ENCODE data around the gene DDX42.

- no peak for TF ChIP-seq CTCF (IDR thresholded peaks at IDR 0.05)
- no peak for TF ChIP-seq POLR2A (IDR thresholded peaks at IDR 0.05)
Measured at GRCh38 chr17:63775420-63775819, 1.4 kb downstream of the DDX42 start.
